D341Med (cell line): ENCODE measurements around the gene CORO1C.
A peak's percentile ranks its signal among the peaks of the same experiment; 100 is the strongest.
"Not testable (repeated sequence)": the region's sequence is repeated elsewhere in the genome, so short reads cannot be mapped to it uniquely, and the experiment has no call there.

Experiments
- DNase-seq: peaks from one replicate; pipeline ENCODE4 v3.0.0; 2012; ENCODE audit warnings: low spot score

The CORO1C gene

GRCh38 chr12:108633534-108634248 is 97.6 kb downstream of the CORO1C start, which contains the start of gene SELPLG:
Gene SELPLG, minus strand, starts transcription at chr12:108633894. Its CDS starts 9,587 bp downstream, at chr12:108624307.
- peak; percentile 22 for DNase-seq

- no peak for DNase-seq
These were observed 98.2 kb downstream of the CORO1C start for GRCh38 chr12:108633081-108633533.

GRCh38 chr12:108631261-108631660 is 100.1 kb downstream of the CORO1C start:
- not testable (repeated sequence) for DNase-seq

GRCh38 chr12:108630481-108631207 is 100.7 kb downstream of the CORO1C start:
- peak; percentile 36 for DNase-seq

GRCh38 chr12:108629824-108630476 is 101.4 kb downstream of the CORO1C start:
- DNase-seq = peak; percentile 22

- DNase-seq = no peak
These were observed 102.2 kb downstream of the CORO1C start for GRCh38 chr12:108629151-108629550.

GRCh38 chr12:108627134-108627920 is 104.0 kb downstream of the CORO1C start:
- no peak for DNase-seq

GRCh38 chr12:108625228-108625627 is 106.1 kb downstream of the CORO1C start:
- DNase-seq = no peak

GRCh38 chr12:108623577-108623976 is 107.7 kb downstream of the CORO1C start:
- no peak for DNase-seq

- no peak for DNase-seq
These were observed 108.3 kb downstream of the CORO1C start for GRCh38 chr12:108622921-108623514.

- DNase-seq = no peak
These were observed 108.9 kb downstream of the CORO1C start for GRCh38 chr12:108622421-108622820.

GRCh38 chr12:108621161-108621560 is 110.2 kb downstream of the CORO1C start:
- DNase-seq = no peak

- DNase-seq = no peak
These were observed 111.0 kb downstream of the CORO1C start for GRCh38 chr12:108620236-108620879.

GRCh38 chr12:108619369-108620160 is 111.8 kb downstream of the CORO1C start:
- DNase-seq = no peak

- DNase-seq = not testable (repeated sequence)
These were observed 112.4 kb downstream of the CORO1C start for GRCh38 chr12:108618953-108619274.

GRCh38 chr12:108618079-108618952 is 113.0 kb downstream of the CORO1C start:
- peak; percentile 91 for DNase-seq

- no peak for DNase-seq
These were observed 114.1 kb downstream of the CORO1C start for GRCh38 chr12:108616941-108617858.

- no peak for DNase-seq
These were observed 115.0 kb downstream of the CORO1C start for GRCh38 chr12:108616359-108616758.
